NCI-H82 (cell line): ENCODE results near the gene CIITA.
"Not testable (repeated sequence)": the region's sequence is repeated elsewhere in the genome, so short reads cannot be mapped to it uniquely, and the experiment has no call there.

ENCODE experiments used
- DNase-seq: peaks from one replicate; lab custom pipeline; 2025; lab: John Stamatoyannopoulos, UW

The CIITA gene

GRCh38 chr16:10918294-10919002 is 41.4 kb downstream of the CIITA start:
- peak; percentile 92 for DNase-seq

GRCh38 chr16:10919003-10919351 is 42.0 kb downstream of the CIITA start:
- no peak for DNase-seq

- DNase-seq = no peak
Measured at GRCh38 chr16:10920726-10921427, 43.9 kb downstream of the CIITA start.

- no peak for DNase-seq
Measured at GRCh38 chr16:10921536-10922327, 44.7 kb downstream of the CIITA start.

- no peak for DNase-seq
Measured at GRCh38 chr16:10922328-10923145, 45.5 kb downstream of the CIITA start.

- DNase-seq = no peak
Measured at GRCh38 chr16:10923146-10923649, 46.2 kb downstream of the CIITA start.

- no peak for DNase-seq
Measured at GRCh38 chr16:10923650-10924214, 46.7 kb downstream of the CIITA start.

GRCh38 chr16:10925285-10925684 is 48.3 kb downstream of the CIITA start:
- not testable (repeated sequence) for DNase-seq

- DNase-seq = no peak
Measured at GRCh38 chr16:10926094-10926493, 49.1 kb downstream of the CIITA start.

- DNase-seq = no peak
Measured at GRCh38 chr16:10926867-10927266, 49.9 kb downstream of the CIITA start.

- no peak for DNase-seq
Measured at GRCh38 chr16:10927497-10928112, 50.6 kb downstream of the CIITA start.

GRCh38 chr16:10929097-10929496 is 52.1 kb downstream of the CIITA start:
- DNase-seq = not testable (repeated sequence)

GRCh38 chr16:10929853-10930754 is 53.1 kb downstream of the CIITA start:
- no peak for DNase-seq

GRCh38 chr16:10930755-10931093 is 53.7 kb downstream of the CIITA start:
- DNase-seq = no peak

- no peak for DNase-seq
Measured at GRCh38 chr16:10931134-10931533, 54.1 kb downstream of the CIITA start.

GRCh38 chr16:10931977-10932632 is 55.1 kb downstream of the CIITA start:
- no peak for DNase-seq

GRCh38 chr16:10932959-10933710 is 56.1 kb downstream of the CIITA start:
- no peak for DNase-seq

GRCh38 chr16:10933865-10934264 is 56.9 kb downstream of the CIITA start:
- no peak for DNase-seq
